ENCODE results near the gene TXN2.

- TF ChIP-seq CTCF (conservative IDR thresholded peaks at IDR 0.05 in 1 of 2, IDR thresholded peaks at IDR 0.05 in 1 of 2; ENCODE audit: extremely low read depth in 1 of 2, insufficient read depth in 1 of 2, low read depth in 1 of 2, low read length in 2 of 2) (no peak), EZH2 (IDR thresholded peaks at IDR 0.05; ENCODE audit: borderline replicate concordance, low read length) (no peak)
These were observed 48.7 kb downstream of the TXN2 start for GRCh38 chr22:36432592-36433317.
